Measurements from ENCODE around the gene GPR152.

Gene GPR152

DNA sequence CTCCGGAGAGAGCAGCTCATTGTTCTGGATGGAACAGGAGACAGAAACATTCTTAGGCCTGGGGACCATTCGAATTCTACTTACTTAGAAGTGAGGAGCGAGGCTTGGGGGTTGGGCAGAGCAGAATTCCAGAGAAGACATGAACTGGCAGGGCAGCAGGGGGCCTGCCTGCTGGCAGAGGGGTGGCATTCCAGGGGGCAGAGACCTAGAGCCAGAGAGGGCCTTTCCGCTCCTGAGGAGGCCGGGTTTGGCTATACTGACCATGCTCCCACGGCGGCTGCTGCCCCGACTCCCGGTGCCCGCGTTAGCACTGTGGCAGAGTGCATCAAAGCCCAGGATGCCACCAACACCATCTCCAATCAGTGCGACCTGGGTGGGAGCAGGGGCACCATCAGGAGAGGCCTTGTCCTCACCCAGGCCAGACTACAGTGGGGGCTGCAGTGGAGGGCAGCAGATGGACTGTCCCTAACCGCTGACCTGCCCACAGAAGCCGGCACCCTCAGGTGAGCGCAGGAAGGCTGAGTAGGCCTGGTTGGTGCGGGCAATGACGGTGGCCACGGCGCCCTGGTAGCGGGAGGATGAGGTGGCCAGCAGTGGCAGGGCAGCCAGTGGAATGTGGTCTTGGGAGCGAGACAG, 45.2 kb upstream of the GPR152 start:
- no peak overlapping the region for H3K4me3 ChIP-seq (replicated peaks; ENCODE audit: low read depth, low read length)
- DNase-seq (ENCODE audit: low read depth), result no peak
- TF ChIP-seq, protein P1, sequence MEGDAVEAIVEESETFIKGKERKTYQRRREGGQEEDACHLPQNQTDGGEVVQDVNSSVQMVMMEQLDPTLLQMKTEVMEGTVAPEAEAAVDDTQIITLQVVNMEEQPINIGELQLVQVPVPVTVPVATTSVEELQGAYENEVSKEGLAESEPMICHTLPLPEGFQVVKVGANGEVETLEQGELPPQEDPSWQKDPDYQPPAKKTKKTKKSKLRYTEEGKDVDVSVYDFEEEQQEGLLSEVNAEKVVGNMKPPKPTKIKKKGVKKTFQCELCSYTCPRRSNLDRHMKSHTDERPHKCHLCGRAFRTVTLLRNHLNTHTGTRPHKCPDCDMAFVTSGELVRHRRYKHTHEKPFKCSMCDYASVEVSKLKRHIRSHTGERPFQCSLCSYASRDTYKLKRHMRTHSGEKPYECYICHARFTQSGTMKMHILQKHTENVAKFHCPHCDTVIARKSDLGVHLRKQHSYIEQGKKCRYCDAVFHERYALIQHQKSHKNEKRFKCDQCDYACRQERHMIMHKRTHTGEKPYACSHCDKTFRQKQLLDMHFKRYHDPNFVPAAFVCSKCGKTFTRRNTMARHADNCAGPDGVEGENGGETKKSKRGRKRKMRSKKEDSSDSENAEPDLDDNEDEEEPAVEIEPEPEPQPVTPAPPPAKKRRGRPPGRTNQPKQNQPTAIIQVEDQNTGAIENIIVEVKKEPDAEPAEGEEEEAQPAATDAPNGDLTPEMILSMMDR (IDR thresholded peaks at IDR 0.05; ENCODE audit: low read length, missing control alignments), result no peak

- TF ChIP-seq, protein P1 (IDR thresholded peaks at IDR 0.05; ENCODE audit: low read length, missing control alignments), result no peak
- no peak overlapping the region for H3K4me3 ChIP-seq (replicated peaks; ENCODE audit: low read depth, low read length)
- DNase-seq (ENCODE audit: low read depth), result no peak
These were observed 43.6 kb upstream of the GPR152 start for GRCh38 chr11:67496113-67496512.

DNA sequence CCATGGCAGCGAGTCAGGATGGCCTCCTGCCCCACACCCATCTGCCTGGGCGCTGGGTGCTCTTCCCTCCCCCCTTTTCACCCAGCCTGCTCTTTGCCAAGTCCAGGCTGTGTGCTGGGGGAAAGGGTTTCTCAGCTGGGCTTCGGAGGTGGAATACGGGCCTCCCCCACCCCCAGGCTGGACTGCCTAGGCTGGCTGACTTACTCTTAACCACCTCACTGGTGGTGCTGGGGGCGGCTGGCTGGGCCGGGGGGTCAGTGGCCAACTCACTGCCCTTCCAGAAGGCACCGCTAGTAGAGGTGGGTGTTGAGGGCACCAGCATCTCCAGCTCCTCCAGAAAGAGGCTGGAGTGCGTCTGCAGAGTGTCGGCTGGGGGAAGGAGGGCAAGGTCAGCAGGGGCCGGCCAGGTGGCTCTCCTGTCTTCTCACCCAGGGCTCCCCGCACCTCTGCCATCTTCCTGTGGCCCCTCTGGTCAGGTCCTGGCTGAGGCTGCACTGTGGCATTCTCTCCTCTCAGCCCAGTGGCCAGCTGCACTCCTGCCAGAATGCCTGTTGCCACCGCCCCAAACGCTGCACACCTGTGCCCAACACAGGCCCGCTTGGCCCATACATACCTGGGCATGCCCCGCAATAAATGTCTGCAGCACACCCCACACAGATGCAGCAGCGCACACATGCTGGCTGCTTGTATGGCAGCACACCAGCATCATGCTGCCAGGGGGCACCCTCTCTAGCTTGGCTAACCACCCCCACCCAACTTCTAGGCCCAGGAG, 42.9 kb upstream of the GPR152 start:
- H3K4me3 ChIP-seq (replicated peaks; ENCODE audit: low read depth, low read length), result no peak overlapping the region
- no peak for DNase-seq (ENCODE audit: low read depth)
- TF ChIP-seq, protein P1 (IDR thresholded peaks at IDR 0.05; ENCODE audit: low read length, missing control alignments), result no peak

- TF ChIP-seq, protein P1 (IDR thresholded peaks at IDR 0.05; ENCODE audit: low read length, missing control alignments), result no peak
- DNase-seq (ENCODE audit: low read depth), result no peak
- no peak overlapping the region for H3K4me3 ChIP-seq (replicated peaks; ENCODE audit: low read depth, low read length)
These were observed 42.1 kb upstream of the GPR152 start for GRCh38 chr11:67494371-67495233.

- DNase-seq (ENCODE audit: low read depth), result no peak
- TF ChIP-seq, protein P1 (IDR thresholded peaks at IDR 0.05; ENCODE audit: low read length, missing control alignments), result no peak
- H3K4me3 ChIP-seq (replicated peaks; ENCODE audit: low read depth, low read length), result no peak overlapping the region
These were observed 41.2 kb upstream of the GPR152 start for GRCh38 chr11:67493548-67494370.

GRCh38 chr11:67492801-67493547, 40.4 kb upstream of the GPR152 start:
- TF ChIP-seq, protein P1 (IDR thresholded peaks at IDR 0.05; ENCODE audit: low read length, missing control alignments), result no peak
- DNase-seq (ENCODE audit: low read depth), result no peak
- no peak overlapping the region for H3K4me3 ChIP-seq (replicated peaks; ENCODE audit: low read depth, low read length)

All from fibroblast of pulmonary artery (primary cell).